HG03060 (cell line): ENCODE measurements around the gene CMBL.
"Not testable (repeated sequence)": the region's sequence is repeated elsewhere in the genome, so short reads cannot be mapped to it uniquely, and the experiment has no call there.

ENCODE experiments used
- ATAC-seq: cut with Tn5 transposase; IDR thresholded peaks from one replicate; pipeline ENCODE4 v1.9.1; 2021; ENCODE audit warnings: low read depth, moderate number of reproducible peaks; ENCODE audit not compliant: unreplicated experiment

CMBL gene

DNA sequence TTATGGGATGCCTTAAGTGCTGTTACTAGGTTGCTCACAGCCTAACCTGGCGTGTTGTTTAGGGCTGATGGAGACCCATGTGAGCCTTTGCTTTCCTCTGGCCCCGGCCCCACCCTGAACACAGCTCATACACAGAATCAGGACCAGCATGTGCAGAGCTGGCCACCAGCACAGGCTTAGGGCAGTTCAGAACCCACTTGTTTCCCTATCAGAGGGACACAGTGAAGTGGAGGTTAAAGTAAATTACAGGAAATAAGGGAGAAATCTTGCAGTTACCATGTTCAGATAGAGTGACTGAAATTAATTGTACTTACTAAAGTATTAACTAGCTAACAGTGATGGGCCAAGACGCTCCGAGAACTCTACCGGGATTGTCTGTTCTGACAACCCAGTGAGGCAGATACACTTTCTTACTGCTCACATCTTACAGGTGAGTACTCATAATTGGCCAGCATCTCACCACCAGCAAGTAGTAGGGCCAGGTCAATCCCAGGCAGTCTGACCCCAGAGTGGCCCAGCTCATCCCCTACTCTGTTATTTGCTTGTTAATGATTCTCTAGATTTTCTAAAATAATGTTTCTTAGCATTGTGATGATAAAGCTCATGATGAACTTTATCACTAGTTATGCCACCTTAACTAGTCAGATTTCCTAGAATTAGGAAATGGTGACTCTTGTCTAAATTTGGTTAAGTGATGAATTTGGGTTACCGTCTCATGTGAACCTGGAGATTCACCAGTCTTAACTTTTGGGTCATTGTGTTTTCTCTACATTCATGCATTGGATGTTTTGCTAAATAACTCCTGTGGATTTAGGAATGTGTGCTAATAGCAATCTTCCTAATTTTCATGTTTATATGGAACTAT is 42.2 kb downstream of the CMBL start:
- no peak for ATAC-seq

DNA sequence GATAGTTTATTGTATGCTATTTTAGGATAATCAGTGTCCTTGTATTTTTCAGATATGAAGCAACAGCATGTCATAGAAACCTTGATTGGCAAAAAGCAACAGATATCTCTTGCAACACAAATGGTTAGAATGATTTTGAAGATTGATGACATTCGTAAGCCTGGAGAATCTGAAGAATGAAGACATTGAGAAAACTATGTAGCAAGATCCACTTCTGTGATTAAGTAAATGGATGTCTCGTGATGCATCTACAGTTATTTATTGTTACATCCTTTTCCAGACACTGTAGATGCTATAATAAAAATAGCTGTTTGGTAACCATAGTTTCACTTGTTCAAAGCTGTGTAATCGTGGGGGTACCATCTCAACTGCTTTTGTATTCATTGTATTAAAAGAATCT is 43.1 kb downstream of the CMBL start:
- no peak for ATAC-seq

DNA sequence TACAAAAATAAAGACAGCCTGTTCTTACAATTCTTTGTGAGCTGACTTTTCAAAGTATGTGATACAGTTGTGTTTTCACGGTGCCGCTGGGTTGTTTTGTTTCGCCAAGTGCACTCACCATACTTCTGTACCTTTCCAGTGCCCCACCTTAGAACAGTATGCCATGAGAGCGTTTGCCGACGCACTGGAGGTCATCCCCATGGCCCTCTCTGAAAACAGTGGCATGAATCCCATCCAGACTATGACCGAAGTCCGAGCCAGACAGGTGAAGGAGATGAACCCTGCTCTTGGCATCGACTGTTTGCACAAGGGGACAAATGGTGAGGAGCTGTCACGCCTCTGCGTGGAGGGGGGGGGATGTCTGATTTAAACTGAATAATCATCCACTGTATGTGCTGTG is 44.7 kb downstream of the CMBL start:
- ATAC-seq, result no peak

- no peak for ATAC-seq
Observed at GRCh38 chr5:10262121-10262774, 45.5 kb downstream of the CMBL start.

- no peak for ATAC-seq
Observed at GRCh38 chr5:10261065-10261464, 46.6 kb downstream of the CMBL start.

- no peak for ATAC-seq
Observed at GRCh38 chr5:10259899-10260298, 47.8 kb downstream of the CMBL start.

GRCh38 chr5:10257870-10258269 is 49.8 kb downstream of the CMBL start:
- ATAC-seq, result no peak

- no peak for ATAC-seq
Observed at GRCh38 chr5:10254686-10255085, 53.0 kb downstream of the CMBL start.

DNA sequence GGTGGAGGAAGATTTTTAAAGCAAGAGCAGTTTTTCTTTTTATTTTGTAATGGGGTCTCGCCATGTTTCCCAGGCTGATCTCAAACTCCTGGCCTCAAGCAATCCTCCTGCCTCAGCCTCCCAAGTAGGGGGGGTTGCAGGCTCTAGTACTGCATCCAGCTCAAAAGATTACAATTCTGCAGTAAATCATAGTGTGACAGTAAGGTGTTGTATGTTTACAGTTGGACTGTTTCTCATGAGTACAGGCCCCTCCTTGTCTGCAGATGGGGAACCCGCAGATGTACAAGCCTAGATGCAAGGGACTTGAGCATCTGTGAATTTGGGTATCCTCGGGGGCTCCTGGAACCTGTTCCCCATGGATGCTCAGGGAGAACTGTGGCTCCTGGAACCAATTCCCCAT is 54.3 kb downstream of the CMBL start:
- no peak for ATAC-seq

DNA sequence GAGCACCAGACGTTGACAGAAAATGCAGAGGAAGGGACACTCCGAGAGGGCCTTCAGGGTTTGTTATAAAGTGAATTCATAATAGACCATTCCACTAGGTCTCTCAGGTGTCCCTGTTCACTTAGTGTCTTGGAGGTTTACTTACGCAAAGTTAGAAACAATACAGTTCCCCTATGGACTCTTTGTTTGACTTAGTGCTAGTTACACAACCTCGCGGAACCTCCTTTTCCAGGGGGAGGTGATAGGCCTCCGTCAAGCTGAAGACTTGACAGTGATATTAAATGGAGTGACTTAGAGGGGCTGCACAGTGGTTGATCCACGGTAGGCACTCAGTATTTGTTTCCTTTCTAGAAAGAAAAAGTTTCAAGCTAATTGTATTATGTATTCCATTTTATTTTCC is 56.3 kb downstream of the CMBL start:
- no peak for ATAC-seq

DNA sequence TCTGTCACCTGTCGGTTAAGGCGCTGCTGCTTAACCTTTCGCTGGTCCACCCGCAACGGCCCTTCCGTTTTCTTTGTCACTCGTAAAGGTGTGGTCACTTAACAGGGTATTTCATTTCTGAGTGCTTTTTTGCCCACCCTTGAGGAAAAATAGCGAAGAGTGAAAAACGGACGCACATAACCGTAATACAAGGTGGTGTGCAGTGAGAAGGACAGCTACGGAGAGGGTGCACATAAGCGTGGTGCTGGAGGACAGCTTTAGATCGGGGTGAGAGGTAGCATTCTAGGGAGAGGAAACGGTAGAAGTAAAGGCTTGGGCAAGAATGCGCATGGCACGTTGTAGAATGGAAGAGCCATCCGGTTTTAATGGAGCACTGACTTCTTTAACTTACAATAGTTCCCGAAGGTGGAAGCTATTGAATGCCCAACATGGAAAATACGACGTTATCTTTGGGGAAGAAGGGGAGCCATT is 56.9 kb downstream of the CMBL start:
- no peak for ATAC-seq

DNA sequence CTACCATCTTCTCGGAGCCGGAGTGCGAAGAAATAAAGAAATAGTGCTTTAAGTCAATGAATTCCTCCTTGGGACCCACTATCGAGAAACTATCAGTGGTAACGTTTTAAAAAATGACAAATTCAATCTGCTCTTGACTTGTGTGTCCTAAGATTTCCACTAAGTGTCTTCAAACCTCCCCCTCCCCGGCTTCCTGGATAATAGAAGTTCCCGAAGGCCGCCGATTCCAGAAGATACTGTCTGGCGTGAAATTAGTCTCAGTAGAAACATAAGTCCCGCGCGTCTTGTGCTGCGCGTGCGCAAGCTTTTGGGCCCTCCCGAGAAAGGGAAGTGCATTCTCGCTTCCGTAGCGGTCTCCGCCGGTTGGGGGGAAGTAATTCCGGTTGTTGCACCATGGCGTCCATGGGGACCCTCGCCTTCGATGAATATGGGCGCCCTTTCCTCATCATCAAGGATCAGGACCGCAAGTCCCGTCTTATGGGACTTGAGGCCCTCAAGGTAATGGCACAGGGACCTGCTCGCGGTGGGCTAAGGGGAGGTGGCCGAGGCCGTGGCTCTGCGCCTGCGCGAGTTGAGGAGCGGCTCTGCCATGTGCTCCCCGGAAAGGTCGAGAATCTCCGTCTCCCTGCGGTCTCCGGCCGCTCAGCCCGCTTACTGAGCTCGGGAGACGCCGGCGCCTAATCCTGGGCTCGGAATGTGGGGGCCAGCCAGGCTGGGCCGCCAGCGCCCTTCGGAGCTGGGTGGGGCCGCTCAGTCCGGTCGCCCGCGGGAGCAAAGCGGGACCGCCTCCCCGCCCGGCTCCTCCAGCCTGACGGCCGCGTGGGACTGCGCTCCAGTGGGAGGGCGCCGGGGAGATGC is 57.5 kb downstream of the CMBL start, which contains the start of gene CCT5:
TSS of gene CCT5 (plus strand) at position 333 of the 858 bp plus-strand sequence. CDS start at position 394, 61 bp downstream.
- peak; percentile 76 for ATAC-seq

DNA sequence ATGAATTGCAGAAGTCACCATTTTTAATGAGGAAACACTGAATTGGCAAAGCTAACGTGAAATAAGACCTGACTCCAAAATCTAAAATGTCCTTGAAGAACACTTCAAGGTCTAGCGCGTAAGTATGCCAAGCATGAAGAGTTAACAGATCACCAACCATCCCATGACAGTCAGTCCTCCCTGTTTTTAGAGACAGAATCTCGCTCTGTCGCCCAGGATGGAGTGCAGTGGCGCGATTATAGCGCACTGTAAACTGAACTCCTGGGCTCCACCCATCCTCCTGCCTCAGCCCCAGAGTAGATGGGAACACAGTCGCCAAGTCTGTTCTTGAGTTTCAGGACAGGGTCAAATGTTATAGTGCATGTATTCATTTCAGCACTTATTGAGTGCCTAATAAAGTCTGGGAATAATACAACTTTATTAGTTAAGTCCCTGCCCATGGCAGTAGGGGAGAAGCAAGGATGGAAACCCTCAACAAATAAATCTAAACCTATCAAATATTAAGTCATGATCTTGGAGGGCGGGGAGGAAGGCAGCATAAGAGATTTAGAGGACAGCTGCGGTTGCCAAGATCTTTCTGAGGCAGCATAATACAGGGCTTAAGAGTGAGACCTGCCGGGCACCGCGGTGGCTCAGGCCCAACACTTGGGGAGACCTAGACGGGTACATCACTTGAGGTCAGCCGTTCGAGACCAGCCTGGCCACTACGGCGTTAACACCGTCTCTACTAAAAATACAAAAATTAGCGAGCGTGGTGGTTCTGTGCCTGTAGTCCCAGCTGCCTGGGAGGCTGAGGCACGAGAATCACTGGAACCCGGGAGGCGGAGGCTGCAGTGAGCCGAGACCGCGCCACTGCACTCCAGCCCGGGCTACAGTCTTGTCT is 59.1 kb downstream of the CMBL start:
- ATAC-seq, result no peak

DNA sequence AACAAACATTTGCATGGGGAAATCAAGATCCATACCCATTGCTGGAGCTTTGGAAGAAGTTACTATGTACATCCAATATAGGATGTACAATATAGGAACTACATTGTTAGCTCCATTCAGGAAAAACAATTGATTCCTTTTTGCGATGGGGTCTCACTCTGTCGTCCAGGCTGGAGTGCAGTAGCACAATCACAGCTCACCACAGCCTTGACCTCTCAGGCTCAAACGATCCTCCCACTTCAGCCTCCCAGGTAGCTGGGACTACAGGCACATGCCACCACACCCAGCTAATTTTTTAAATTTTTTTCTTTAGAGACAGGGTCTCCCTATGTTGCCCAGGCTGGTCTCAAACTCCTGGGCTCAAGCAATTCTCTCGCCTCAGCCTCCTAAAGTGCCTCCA is 60.5 kb downstream of the CMBL start:
- ATAC-seq, result not testable (repeated sequence)

GRCh38 chr5:10246761-10247160 is 60.9 kb downstream of the CMBL start:
- no peak for ATAC-seq

DNA sequence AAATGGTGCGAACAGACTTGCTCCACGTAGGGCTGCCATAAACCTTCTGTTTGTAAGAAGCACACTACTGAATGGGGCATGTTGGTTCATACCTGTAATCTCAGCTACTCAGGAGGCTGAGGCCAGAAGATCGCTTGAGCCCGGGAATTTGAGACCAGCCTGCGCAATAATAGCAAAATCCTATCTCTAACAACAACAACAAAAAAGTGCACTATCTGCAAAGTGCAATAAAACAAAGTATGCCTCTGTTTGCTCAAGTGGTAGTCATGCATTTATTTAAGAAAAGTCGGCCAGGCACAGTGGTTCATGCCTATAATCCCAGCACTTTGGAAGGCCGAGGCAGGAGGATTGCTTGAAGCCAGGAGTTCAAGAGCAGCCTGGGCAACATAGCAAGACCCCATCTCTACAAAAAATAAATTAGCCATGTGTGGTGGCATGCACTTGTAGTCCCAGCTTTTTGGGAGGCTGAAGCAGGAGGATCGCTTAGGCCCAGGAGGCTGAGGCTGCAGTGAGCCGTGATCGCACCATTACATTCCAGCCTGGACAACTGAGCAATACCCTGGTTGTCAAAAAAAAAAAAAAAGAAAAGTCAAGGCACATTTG is 63.3 kb downstream of the CMBL start:
- ATAC-seq, result no peak

- ATAC-seq, result no peak
Observed at GRCh38 chr5:10243660-10244240, 64.0 kb downstream of the CMBL start.

- no peak for ATAC-seq
Observed at GRCh38 chr5:10235350-10235749, 72.4 kb downstream of the CMBL start.

- ATAC-seq, result no peak
Observed at GRCh38 chr5:10233505-10233904, 74.2 kb downstream of the CMBL start.
